ENCODE data around the gene ITGA8.
"Not testable (repeated sequence)": the region's sequence is repeated elsewhere in the genome, so short reads cannot be mapped to it uniquely, and the experiment has no call there.

Gene ITGA8

GRCh38 chr10:15719899-15720634 is at the start of gene ITGA8:
TSS of gene ITGA8 (minus strand) at chr10:15719922. CDS start at chr10:15719771, 151 bp downstream.
- DNase-seq: no peak

GRCh38 chr10:15764892-15765454 is 45.3 kb upstream of the ITGA8 start:
- no peak for DNase-seq

GRCh38 chr10:15763006-15763405 is 43.3 kb upstream of the ITGA8 start:
- no peak for DNase-seq

GRCh38 chr10:15762239-15762638 is 42.5 kb upstream of the ITGA8 start:
- not testable (repeated sequence) for DNase-seq

- DNase-seq: not testable (repeated sequence)
These were observed 41.5 kb upstream of the ITGA8 start for GRCh38 chr10:15761224-15761623.

- no peak for DNase-seq
These were observed 41.0 kb upstream of the ITGA8 start for GRCh38 chr10:15760681-15761080.

- no peak for DNase-seq
These were observed 39.5 kb upstream of the ITGA8 start for GRCh38 chr10:15759265-15759664.

- no peak for DNase-seq
These were observed 38.9 kb upstream of the ITGA8 start for GRCh38 chr10:15758618-15759017.

- DNase-seq: no peak
These were observed 35.2 kb upstream of the ITGA8 start for GRCh38 chr10:15754937-15755336.

GRCh38 chr10:15751046-15751445 is 31.3 kb upstream of the ITGA8 start:
- no peak for DNase-seq

- DNase-seq: no peak
These were observed 28.4 kb upstream of the ITGA8 start for GRCh38 chr10:15748126-15748525.

GRCh38 chr10:15747632-15748031 is 27.9 kb upstream of the ITGA8 start:
- DNase-seq: no peak

- DNase-seq: no peak
These were observed 26.0 kb upstream of the ITGA8 start for GRCh38 chr10:15745751-15746150.

- peak; percentile 14 for DNase-seq
These were observed 24.6 kb upstream of the ITGA8 start for GRCh38 chr10:15744217-15744865.

GRCh38 chr10:15743443-15743842 is 23.7 kb upstream of the ITGA8 start:
- no peak for DNase-seq

GRCh38 chr10:15742836-15743235 is 23.1 kb upstream of the ITGA8 start:
- DNase-seq: no peak

GRCh38 chr10:15742102-15742501 is 22.4 kb upstream of the ITGA8 start:
- no peak for DNase-seq

- no peak for DNase-seq
These were observed 21.9 kb upstream of the ITGA8 start for GRCh38 chr10:15741581-15741980.

GRCh38 chr10:15740261-15740660 is 20.5 kb upstream of the ITGA8 start:
- DNase-seq: no peak

- DNase-seq: no peak
These were observed 19.7 kb upstream of the ITGA8 start for GRCh38 chr10:15739254-15739970.

- no peak for DNase-seq
These were observed 18.7 kb upstream of the ITGA8 start for GRCh38 chr10:15738270-15738925.

- DNase-seq: no peak
These were observed 17.9 kb upstream of the ITGA8 start for GRCh38 chr10:15737656-15738055.

- no peak for DNase-seq
These were observed 16.0 kb upstream of the ITGA8 start for GRCh38 chr10:15735763-15736162.
